Putamen (tissue), 1 donor: ENCODE measurements around the gene GPAT3.
"Not testable (repeated sequence)": the region's sequence is repeated elsewhere in the genome, so short reads cannot be mapped to it uniquely, and the experiment has no call there.

Experiments used
- DNase-seq: peaks from one replicate; pipeline ENCODE4 v3.0.0-alpha.2; 2016; ENCODE audit warnings: low spot score

The GPAT3 gene

DNA sequence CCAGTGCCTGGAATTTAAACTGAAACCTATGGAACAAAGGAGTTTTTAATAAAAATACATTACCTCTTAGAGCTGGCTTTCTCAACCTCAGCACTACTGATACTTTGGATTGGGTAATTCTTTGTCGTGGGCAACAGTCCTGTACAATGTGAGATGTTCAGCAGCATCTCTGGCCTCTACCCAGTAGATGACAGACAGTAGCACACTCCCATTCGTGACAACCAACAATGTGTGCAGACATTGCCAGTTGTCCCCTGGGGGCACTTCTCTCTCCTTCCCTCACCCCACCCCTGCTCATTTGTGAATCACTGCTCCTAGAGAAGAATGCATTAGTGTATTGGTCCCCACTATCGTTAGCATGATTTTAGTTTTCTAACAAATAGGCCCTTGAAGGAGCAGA is 16.2 kb downstream of the GPAT3 start:
- no peak for DNase-seq

DNA sequence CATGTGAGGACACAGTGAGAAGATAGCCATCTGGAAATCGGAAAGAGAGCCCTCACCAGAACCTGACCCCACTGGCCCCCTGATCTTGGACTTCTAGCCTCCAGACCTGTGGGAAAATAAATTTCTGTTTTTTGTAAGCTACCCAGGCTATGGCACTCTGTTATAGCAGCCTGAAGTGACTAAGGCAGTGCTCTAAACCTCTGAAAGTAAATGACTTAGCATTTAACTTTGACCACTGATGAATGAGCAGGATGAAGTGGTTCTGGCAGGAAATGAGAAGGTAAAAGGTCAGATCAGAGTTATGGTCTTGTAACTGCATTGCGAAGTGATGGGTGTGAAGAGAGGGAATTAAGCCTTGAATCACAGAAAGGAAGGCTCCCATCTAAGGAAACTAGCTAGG is 17.0 kb downstream of the GPAT3 start:
- no peak for DNase-seq

DNA sequence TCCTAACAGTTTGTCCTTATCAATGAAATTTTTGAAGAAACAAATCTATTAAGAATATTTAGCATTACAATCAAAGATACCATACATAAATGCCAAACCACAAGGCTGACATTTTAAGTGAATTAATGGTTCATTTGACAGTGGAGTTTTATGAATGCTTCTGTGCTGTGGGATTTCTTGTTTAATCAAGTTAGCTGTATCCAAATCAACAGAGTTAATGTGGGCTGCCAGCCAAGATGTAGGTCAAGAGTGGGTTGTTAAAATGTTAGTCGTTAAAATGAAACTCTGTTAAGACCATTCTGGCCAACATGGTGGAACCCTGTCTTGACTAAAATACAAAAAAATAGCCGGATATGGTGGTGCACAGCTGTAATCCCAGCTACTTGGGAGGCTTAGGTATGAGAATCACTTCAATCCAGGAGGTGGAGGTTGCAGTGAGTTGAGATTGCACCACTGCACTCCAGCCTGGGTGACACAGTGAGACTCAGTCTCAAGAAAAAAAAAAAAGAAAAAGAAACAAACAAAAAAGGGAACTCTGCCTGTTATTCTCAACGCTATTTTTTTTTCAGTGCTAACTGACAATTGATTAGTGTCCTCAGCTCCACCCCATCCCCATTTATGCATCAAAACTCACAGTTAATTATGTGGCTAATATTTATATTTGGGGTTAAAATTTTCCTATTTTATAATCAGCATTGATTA is 20.2 kb downstream of the GPAT3 start:
- DNase-seq: no peak

DNA sequence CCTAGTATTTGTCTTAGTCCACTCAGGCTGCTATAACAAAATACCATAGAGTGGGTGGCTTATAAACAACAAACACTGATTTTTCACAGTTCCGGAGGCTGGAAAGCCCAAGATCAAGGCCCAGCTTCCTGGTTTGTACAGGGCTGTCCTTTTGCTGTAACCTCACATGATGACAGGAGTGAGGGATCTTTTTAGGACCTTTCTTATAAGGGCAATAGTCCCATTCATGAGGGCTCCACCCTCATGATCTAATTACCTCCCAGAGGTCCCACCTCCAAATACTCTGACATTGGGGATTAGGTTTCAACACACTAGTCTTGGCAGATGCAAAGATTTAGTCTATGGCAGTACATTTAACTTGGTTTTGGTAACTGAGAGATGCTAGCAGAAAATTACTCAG is 20.9 kb downstream of the GPAT3 start:
- no peak for DNase-seq

DNA sequence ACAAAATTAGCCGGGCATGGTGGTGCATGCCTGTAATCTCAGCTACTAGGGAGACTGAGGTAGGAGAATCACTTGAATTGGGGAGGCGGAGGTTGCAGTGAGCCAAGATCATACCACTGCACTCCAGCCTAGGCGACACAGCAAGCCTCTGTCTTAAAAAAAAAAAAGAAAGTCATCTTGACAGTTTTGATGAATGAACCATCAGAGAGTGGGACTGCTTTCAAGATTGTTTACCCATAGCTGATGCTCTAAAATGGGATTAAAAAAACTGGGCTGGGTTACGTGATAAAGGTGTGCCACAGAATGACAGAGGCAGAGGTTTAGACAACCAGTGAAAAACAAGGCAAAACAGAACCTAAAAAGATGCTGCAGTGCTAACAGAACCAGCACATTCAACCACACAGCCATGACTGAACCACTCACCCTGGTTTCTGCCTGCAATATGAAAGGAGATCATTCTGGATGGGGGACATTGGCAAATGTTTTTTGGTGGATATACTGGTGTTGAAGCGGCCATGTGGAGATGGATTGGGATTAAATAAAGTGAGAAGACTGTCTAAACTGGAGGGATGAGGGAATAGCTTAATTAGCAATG is 22.2 kb downstream of the GPAT3 start:
- DNase-seq: no peak

DNA sequence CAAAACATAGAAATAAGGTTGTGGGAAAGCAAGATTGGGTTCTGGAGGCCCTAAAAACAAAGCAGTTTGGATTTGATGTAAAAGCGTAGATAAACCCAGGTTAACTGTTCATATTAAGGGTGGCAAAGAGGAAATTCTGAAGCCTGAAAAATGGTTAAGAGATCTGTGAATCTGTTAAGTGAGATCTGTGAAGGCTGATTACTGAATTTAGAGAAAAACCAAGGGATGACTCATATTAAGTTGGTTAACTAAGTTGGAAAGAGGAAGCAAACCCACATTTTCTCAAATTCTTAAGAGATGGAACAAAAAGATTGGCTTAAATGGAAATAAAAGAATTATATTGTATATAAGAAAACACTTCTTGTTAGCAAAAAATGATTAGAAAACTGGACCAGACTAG is 22.8 kb downstream of the GPAT3 start:
- DNase-seq: no peak

DNA sequence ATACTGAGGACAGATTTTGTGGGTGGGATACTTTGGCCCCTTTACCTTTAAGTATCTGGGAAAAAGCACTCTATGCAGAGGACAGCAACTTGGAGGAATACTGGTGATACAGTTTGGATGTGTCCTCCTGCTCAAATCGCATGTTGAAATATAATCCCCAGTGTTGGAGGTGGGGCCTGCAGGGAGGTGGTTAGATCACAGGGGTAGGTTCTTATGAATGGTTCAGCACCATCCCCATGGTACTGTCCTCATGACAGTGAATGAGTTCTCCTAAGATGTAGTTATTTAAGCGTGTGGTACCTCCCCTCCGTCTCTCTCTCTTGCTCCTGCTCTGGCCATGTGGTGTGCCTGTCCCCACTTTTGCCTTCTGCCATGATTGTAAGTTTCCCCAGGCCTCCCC is 24.6 kb downstream of the GPAT3 start:
- no peak for DNase-seq

DNA sequence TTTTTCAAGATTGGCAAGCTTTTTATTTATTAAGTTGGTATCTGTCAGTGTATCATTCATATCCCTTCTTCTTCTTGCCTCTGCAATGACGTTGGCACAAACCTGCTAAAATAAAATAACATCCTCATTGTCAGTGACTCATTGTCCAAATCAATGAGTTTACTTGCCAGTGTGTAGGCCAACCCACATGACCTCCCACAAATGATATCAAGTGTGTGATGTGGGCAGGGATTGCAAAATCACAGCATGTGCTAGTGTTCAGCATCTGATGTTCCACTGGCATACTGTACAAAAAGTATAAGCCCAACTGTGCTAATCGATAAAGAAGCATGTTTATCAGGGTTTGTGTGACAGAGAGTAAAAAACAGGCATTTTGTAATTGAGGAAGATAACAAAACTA is 25.5 kb downstream of the GPAT3 start:
- DNase-seq: no peak

DNA sequence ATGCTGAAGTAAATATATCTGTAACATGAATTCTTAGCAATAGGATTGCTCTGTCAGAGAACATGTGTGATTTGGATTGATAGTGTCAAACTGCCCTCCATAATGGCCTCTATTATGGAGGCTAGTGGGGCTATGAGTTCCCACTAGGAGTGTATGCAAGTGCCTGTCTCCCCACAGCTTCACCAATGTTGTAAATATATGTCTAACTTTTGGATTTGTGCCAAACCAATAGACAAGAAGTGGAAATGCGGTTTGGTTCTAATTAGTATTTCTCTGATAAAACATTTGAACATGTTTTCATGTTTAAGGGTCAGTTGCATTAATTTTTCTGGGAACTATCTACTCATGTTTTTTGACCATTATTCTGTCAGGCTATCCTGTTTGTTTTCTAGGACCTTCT is 28.1 kb downstream of the GPAT3 start:
- DNase-seq: no peak

DNA sequence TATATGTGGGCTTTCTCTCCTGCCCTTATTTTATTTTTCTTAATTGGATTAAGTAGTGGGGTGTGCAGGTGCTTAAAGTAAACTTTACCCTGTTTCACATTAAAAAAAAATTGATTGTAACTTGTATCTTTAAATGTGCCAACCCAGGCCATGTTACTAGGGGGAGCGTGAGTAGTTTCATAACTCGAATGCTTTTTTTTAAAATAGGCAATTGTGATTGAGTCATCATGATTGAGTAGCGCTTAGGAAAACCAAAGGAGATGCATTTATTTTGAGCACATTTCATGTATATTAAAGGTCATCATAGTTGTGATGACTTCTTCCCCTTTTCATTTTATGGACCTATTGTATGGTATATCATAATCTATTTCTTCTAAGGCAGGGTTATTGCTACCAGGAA is 32.2 kb downstream of the GPAT3 start:
- DNase-seq: no peak

DNA sequence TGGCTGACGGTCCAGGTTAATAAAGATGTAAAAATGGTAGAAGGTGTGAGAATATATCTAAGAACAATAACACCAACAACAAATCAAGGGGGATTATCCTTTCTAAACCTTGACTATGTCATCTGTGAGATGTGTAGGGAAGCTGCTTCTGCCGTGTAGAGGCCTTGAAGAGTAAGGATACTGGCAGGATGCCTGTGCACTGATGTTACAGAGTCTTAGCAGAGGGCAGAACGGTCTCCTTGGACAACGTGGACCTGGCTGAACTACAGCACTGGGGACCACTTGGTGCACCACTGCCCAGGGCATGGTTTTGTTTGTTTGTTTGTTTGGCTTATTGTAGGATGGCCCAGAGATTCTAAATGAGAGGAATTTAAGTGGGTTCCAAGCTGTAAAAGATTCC is 33.5 kb downstream of the GPAT3 start:
- DNase-seq: no peak

DNA sequence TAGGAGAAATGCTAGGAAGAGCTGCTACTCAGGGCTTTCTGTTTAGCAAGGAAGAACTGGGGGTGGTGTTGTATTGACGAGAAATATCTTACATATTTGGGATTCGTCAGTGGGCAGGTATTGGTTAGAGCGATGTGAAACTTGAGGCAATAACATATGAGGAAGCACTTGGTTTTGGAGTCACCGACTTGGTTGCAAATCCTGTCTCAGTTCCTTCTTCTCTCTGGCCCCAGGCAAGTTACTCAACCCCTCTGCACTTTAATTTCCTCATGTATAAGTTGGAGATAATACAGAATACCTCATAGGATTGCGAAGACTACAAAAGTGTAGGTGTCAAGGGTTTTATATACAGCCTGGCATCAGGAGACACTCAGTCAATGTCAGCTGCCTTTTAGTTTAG is 34.1 kb downstream of the GPAT3 start:
- DNase-seq: peak; percentile 13

DNA sequence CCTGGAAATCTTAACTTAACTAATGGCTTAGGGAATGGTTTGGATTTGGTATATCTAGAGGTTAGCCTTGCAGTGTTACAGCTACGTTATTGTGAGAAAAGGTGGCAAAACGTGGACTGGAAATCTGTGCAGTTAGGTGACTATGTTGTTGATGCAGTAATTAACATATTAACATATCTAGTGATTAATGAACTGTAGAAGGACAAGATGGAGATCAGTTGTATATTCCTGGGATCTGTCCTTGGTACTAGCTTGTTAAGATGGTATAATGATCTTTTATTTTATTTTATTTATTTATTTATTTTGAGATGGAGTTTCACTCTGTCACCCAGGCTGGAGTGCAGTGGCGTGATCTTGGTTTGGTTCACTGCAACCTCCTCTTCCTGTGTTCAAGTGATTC is 36.9 kb downstream of the GPAT3 start:
- no peak for DNase-seq

DNA sequence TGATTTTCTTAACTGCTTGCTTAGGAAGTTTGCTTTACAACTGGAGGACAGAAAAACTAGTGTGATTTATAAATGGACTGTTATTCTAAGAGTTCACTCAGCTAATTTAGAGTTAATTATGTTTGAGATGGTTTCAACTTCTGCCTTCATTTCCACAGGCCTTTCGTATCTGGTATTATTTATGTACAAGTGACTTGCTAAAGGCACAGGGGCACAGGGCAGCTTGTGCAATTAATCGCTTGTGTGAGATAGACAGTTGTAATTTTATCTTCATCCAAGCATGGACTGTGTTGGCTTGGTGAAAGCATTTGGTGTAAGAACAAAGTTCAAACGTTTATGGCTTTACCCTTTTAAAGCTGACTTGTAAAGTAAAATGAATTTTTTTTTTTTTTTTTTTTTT is 38.3 kb downstream of the GPAT3 start:
- DNase-seq: no peak

DNA sequence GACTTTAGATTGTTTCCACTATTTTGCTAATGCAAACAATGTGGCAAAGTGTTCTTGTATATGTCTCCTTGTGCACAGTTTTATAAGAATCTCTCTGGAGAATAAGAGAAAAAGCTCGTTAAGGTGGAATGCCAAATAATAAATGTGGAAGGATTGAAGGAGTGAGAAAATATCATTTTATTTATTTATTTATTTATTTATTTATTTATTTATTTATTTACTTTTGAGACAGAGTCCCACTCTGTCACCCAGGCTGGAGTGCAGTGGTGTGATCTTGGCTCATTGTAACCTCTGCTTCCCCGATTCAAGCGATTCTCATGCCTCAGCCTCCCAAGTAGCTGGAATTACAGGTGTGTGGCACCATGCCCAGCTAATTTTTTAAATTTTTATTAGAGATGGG is 40.3 kb downstream of the GPAT3 start:
- not testable (repeated sequence) for DNase-seq

DNA sequence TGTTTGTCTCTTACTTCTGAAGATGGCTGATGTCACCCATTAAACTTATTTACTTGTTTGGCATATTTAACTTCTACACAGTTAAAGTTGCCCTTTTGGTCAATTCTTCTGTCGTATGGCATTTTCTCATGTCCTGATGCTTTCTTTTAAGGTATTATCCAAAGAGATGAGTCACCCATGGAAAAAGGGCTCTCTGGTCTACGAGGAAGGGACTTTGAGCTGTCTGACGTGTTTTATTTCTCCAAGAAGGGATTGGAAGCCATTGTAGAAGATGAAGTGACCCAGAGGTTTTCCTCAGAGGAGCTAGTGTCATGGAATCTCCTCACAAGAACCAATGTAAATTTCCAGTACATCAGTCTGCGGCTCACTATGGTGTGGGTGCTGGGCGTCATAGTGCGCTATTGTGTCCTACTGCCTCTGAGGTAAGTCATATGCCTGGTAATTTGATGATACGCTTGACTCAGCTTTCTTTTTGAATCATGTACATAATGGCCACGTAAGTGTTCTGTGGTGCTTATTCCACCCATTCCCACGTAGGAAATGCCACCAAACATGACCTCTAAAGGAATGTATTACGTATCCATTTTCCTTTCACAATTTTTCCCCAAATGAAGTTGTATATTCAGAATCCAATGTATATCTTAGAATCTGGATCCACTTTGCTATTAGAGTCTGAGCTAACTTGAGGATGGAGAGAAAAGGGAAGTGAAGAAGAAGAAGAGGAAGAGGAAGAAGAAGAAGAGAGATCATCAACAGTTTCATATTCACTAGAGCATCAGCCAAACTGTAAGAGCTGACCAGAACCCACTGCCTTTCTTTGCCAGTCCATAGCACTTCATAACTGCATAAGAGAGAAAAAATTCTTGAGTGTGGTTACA is 45.7 kb downstream of the GPAT3 start:
- DNase-seq: no peak

DNA sequence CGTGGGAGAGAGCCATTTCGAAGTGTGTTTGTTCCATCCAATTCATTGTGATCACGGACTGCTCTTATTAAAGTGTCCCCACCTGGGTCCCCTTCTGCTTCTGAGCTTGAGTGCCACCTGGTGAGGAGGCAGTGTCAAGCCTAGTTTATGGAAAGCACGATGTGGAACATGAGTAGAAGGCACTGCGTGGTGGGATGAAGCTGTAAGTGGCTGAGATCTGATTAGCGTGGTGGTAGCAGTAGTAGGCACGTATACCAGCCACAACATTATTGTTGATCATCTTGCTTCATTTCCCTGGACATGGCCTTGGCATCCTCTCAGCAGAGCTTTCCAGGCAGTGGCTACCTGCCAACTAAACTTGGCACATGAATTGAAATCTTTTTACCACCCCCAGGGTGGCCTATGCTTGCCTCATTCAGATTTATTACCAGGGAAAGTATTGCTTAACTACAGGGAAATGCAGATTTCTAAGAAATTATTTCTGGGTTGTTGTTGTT is 46.4 kb downstream of the GPAT3 start:
- no peak for DNase-seq

DNA sequence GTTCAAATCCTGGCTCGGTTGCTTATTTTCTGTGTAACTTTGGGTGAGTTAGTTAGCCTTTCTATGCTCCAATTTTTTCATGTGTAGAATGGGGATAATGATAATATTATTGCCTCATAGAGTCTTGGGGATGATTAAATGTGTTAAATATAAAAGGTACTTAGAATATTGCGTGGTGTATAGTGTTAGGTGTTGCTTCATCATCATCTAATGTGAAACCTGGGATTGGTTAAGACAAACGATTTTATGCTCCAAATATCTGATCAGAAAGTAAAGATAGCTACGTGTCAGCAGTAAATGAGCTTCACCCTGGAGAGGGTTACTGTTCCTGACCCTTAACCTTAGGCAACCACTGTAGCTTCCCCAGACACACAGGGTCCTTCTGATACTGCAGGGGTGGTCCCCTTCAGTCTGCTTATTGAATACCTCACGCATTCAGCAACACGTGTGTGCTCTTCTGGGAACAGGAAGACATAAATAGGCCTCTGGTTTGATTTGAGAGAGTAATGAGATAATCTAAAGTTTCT is 50.1 kb downstream of the GPAT3 start:
- DNase-seq: no peak

DNA sequence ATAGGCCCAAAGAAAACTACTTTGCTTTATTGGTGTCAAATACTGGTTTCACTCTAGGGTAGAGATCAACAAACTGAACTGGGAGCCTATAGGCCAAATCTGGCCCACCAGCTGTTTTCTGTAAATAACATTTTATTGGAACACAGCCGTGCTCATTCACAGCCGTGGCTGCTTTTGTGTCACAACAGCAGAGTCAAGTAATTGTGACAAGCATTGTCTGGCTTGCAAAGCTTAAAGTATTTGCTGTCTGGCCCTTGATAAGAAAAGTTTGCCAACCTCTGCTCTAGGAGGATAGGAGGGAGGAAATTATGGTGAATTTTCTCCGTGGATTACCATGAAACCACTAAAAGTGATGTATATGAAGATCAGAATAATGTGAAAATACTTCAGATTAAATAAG is 53.4 kb downstream of the GPAT3 start:
- DNase-seq: no peak

DNA sequence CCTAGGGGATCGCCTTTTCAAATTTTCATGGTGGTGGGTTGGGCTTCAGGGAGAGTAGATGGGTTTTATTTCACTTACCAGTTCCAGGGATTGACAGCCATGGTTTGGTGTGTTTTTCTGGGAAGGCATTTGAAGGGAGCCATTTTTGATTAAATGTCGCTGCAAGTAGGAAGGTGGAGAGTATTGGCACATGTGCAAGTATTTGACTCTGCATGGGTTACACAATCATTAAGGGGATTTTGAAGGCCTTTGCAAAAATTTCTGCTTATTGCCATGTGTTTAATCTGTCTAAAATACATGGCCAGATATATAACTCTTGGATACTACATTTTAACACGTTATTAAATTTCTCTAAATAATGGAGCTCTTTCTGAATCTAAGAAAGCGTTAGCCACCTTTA is 55.1 kb downstream of the GPAT3 start:
- DNase-seq: no peak

DNA sequence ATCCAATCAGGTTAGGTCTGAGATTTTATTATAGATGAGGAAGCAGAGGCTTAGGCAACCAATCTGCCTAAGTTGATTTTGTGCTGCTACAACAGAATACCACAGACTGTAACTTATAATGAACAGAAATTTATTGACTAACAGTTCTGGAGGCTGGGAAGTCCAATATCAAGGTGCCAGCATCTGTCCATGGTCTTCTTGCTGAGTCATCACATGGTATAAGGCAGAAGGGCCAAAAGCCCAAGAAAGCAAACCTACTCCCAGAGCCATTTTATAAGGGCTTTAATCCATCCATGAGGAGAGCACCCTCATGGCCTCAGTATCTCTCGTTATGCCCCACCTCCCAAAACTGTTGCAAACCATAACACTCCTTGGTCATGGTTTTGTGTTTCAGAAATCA is 55.8 kb downstream of the GPAT3 start:
- no peak for DNase-seq

DNA sequence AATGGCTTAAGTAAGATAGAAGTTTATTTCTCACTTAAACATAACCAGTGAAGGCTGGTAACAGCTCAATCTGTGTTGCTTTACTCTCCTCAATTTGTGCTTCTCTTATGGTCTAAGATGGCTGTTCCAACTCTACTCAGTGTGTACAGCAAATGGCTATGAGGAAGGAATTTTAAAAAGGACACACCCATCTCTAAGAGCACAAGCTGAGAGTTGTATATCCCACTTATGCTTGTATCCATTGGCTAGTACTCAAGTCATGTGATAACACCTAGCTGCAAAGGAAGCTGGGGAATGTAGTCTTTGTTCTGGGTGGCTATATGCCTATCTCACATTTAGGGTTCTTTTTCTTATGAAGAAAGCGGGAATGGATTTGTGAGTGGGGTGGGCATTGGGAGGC is 63.3 kb downstream of the GPAT3 start:
- DNase-seq: no peak

DNA sequence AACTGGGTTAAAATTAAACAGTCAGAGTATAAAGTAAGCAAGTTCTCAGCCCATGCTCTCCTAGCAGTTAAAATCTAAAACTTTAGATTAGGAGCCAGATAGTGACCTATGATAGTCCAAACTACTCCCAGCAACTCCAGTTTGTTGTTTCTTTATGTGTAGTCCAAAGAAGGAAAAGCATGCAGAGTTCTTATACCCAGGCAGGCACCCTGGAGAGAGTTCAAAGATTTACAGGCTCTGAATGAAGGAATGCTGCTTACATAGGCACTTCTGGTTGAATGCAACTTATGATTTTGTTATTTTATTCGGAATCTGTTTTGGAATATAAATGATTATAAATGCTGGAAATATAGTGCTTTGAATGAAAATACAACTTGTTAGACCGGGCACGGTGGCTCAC is 67.2 kb downstream of the GPAT3 start:
- DNase-seq: no peak
